SU-DHL-6 (cell line): ENCODE data around the gene TBL3.

Source experiments
- H2AFZ ChIP-seq: fragments of 200-600 bp; sonication (generic); 2 replicates; pipeline ENCODE4 v1.6.1; 2014; ENCODE audit warnings: low read depth, mild to moderate bottlenecking, moderate library complexity, mixed read lengths, antibody characterized with exemption, low read length; ENCODE audit not compliant: severe bottlenecking
- H3F3A ChIP-seq: fragments of 200-600 bp; shearing (Covaris generic); 2 replicates; pipeline ENCODE4 v1.6.0; 2016; ENCODE audit warnings: antibody characterized with exemption, mild to moderate bottlenecking; ENCODE audit not compliant: insufficient read depth
- H3K27ac ChIP-seq: fragments of 200-600 bp; sonication (generic); 2 replicates; pipeline ENCODE4 v1.5.1; 2016; ENCODE audit warnings: low read depth, mild to moderate bottlenecking, low read length, moderate library complexity, mixed read lengths
- H3K27me3 ChIP-seq: fragments of 200-600 bp; sonication (generic), shearing (Covaris generic); 2 replicates; pipeline ENCODE4 v1.6.0; 2014; ENCODE audit warnings: mild to moderate bottlenecking, low read length
- H3K36me3 ChIP-seq: fragments of 200-600 bp; sonication (generic); 2 replicates; pipeline ENCODE4 v1.6.1; 2014; ENCODE audit warnings: mild to moderate bottlenecking, low read length, mixed read lengths
- H3K4me2 ChIP-seq: fragments of 300-600, 200-600 bp; shearing (Covaris generic), sonication (generic); 2 replicates; pipeline ENCODE4 v1.6.0; 2014; ENCODE audit warnings: low read length, low read depth, mild to moderate bottlenecking; ENCODE audit not compliant: poor library complexity, severe bottlenecking
- H3K4me3 ChIP-seq: fragments of 200-600 bp; sonication (generic); 2 replicates; pipeline ENCODE4 v1.5.1; 2014; ENCODE audit warnings: antibody characterized with exemption, low read length, mild to moderate bottlenecking, mixed read lengths; ENCODE audit not compliant: insufficient read depth, poor library complexity, severe bottlenecking
- H3K79me2 ChIP-seq: fragments of 200-600 bp; sonication (generic); 2 replicates; pipeline ENCODE4 v1.6.1; 2014; ENCODE audit warnings: mild to moderate bottlenecking, low read length, moderate library complexity; ENCODE audit not compliant: insufficient read depth
- H3K9ac ChIP-seq: fragments of 200-600 bp; sonication (generic); 2 replicates; pipeline ENCODE4 v1.7.0; 2014; ENCODE audit warnings: mild to moderate bottlenecking, low read length
- H3K9me2 ChIP-seq: fragments of 200-600 bp; sonication (generic); replicated peaks from 2 replicates; pipeline ENCODE4 v1.6.1; 2014; ENCODE audit warnings: low read length; ENCODE audit not compliant: insufficient read depth
- H3K9me3 ChIP-seq: fragments of 200-600 bp; sonication (generic); 2 replicates; pipeline ENCODE4 v1.6.1; 2014; ENCODE audit warnings: low read length, mixed read lengths; ENCODE audit not compliant: insufficient read depth
- H4K20me1 ChIP-seq: fragments of 200-600 bp; sonication (generic); 2 replicates; pipeline ENCODE4 v1.6.1; 2014; ENCODE audit warnings: low read depth, mild to moderate bottlenecking, antibody characterized with exemption, low read length, moderate library complexity, mixed read lengths
- EZH2phosphoT487 ChIP-seq: fragments of 200-600 bp; sonication (generic), shearing (Covaris generic); conservative IDR thresholded peaks from 2 replicates; pipeline ENCODE4 v1.6.1; 2018; ENCODE audit warnings: mild to moderate bottlenecking, antibody characterized with exemption, low read length, moderate library complexity, mixed read lengths
- TF ChIP-seq, protein P1 (sequence below): fragments of 200-600 bp; sonication (generic); IDR thresholded peaks from one replicate; pipeline ENCODE4 v1.5.1; 2017; ENCODE audit warnings: antibody characterized with exemption, mild to moderate bottlenecking, low read length, moderate library complexity; ENCODE audit not compliant: insufficient read depth, poor library complexity, severe bottlenecking

The TBL3 gene

DNA sequence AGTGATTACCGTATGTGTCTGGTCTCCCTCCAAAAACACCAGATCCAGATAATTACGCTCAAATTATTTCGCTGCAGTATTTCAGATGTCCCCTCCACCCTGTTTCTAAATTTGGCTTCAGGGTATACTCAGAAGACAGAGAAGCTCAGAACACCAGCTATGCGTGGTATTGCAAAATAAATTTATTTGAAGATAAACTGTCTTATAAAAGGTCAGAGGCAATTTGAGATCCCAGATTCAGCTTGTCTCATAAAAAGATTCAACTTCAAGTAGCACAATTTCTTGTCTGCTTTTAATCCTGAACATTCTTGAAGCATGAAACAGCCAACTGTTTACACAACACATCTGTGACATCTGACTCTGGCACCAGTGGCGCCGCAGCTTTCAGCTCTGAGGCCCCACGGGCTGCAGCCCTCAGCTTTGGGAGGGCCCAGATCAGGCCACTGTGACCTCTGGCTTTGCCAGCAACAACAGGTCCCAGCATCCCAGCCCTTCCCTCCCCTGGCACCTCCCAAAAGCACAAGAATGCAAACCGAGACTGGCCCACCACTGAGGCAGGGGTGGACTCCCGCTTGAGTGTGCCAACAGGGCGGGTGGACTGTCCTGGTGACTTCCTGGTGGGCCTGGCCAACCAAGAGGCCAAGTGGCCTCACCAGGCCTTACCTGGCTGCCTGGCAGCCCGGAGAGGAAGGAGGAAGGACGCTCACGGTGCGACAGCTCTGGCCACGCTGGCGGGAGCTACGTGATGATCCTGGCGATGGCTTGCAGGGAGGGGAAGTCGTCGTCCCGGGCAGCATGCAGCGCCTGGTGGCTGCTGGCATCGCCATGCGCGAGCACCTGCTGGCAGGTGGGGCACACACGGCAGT is 25.9 kb downstream of the TBL3 start:
- Histone ChIP-seq H3K9ac (no peak overlapping the region), H2AFZ (no peak overlapping the region), H3K27ac (no peak overlapping the region), H3K27me3 (no peaks in the 10 kb centered on the region), H3K9me2 (no peaks in the 10 kb centered on the region), H3F3A (peaks cover 9% of the 10 kb centered on the region), H3K79me2 (no peaks in the 10 kb centered on the region), H4K20me1 (no peaks in the 10 kb centered on the region), H3K4me2 (no peak overlapping the region), H3K4me3 (no peak overlapping the region), H3K9me3 (no peaks in the 10 kb centered on the region), H3K36me3 (no peaks in the 10 kb centered on the region)
- TF ChIP-seq, protein P1, sequence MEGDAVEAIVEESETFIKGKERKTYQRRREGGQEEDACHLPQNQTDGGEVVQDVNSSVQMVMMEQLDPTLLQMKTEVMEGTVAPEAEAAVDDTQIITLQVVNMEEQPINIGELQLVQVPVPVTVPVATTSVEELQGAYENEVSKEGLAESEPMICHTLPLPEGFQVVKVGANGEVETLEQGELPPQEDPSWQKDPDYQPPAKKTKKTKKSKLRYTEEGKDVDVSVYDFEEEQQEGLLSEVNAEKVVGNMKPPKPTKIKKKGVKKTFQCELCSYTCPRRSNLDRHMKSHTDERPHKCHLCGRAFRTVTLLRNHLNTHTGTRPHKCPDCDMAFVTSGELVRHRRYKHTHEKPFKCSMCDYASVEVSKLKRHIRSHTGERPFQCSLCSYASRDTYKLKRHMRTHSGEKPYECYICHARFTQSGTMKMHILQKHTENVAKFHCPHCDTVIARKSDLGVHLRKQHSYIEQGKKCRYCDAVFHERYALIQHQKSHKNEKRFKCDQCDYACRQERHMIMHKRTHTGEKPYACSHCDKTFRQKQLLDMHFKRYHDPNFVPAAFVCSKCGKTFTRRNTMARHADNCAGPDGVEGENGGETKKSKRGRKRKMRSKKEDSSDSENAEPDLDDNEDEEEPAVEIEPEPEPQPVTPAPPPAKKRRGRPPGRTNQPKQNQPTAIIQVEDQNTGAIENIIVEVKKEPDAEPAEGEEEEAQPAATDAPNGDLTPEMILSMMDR, result no peak
- no peak for TF ChIP-seq EZH2phosphoT487

DNA sequence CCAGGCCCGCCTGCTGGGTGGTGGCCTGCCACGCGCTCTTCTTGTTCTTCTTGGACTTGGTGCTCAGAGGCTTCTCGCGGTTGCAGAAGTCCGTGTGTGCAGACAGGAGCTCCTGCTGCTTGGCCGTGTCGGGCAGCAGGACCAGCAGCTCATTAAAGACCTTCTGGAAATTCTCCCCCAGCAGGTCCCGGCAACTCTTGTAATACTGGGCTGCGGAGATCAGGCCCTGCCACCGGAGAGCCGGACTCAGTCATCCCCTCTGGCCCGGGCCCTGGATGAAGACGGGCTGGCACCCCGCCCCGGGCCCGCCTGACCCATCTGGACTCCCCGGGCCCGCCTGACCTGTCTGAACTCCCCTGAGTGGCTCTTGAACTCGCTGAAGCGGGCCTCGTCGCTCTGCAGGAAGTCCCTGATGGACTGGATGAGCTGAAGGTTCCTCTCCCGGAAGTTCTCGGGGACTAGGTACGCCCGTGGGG is 26.5 kb downstream of the TBL3 start:
- Histone ChIP-seq H2AFZ (no peak overlapping the region), H3K36me3 (no peaks in the 10 kb centered on the region), H3K4me2 (no peak overlapping the region), H3K27me3 (no peaks in the 10 kb centered on the region), H3K79me2 (peaks cover 2% of the 10 kb centered on the region), H3K4me3 (no peak overlapping the region), H3F3A (peaks cover 9% of the 10 kb centered on the region), H3K9ac (no peak overlapping the region), H4K20me1 (no peaks in the 10 kb centered on the region; the same call in 1 of the 2 replicates), H3K9me2 (no peaks in the 10 kb centered on the region), H3K9me3 (no peaks in the 10 kb centered on the region), H3K27ac (no peak overlapping the region)
- TF ChIP-seq, protein P1, result no peak
- TF ChIP-seq EZH2phosphoT487, result no peak

- Histone ChIP-seq H4K20me1 (no peaks in the 10 kb centered on the region; the same call in 1 of the 2 replicates), H2AFZ (no peak overlapping the region), H3K9me3 (no peaks in the 10 kb centered on the region), H3F3A (peaks cover 5% of the 10 kb centered on the region; the same call in 1 of the 2 replicates), H3K9me2 (no peaks in the 10 kb centered on the region), H3K9ac (no peak overlapping the region), H3K27me3 (no peaks in the 10 kb centered on the region), H3K4me3 (no peak overlapping the region), H3K27ac (no peak overlapping the region), H3K4me2 (no peak overlapping the region), H3K36me3 (no peaks in the 10 kb centered on the region), H3K79me2 (peaks cover 10% of the 10 kb centered on the region)
- TF ChIP-seq EZH2phosphoT487, result no peak
- TF ChIP-seq, protein P1, result no peak
Observed at GRCh38 chr16:1998852-1999801, 27.3 kb downstream of the TBL3 start.
